ENCODE data around the gene FRMD4A.

- no peak for TF ChIP-seq CTCF (conservative IDR thresholded peaks at IDR 0.05; ENCODE audit: low read depth, low read length)
- no peak for TF ChIP-seq EZH2 (IDR thresholded peaks at IDR 0.05; ENCODE audit: low read length, unreplicated experiment)
- no peak for TF ChIP-seq EZH2phosphoT487 (IDR thresholded peaks at IDR 0.05; ENCODE audit: borderline replicate concordance, low read length)
These were observed 384.6 kb downstream of the FRMD4A start for GRCh38 chr10:13946209-13946460.
